GM21723 (cell line): Measurements from ENCODE around the gene AHSA1.
"Not testable (repeated sequence)": the region's sequence is repeated elsewhere in the genome, so short reads cannot be mapped to it uniquely, and the experiment has no call there.

Experiments
- ATAC-seq: cut with Tn5 transposase; IDR thresholded peaks from one replicate; pipeline ENCODE4 v1.9.1; 2021; ENCODE audit warnings: mild to moderate bottlenecking, moderate library complexity; ENCODE audit not compliant: unreplicated experiment

AHSA1 gene

DNA sequence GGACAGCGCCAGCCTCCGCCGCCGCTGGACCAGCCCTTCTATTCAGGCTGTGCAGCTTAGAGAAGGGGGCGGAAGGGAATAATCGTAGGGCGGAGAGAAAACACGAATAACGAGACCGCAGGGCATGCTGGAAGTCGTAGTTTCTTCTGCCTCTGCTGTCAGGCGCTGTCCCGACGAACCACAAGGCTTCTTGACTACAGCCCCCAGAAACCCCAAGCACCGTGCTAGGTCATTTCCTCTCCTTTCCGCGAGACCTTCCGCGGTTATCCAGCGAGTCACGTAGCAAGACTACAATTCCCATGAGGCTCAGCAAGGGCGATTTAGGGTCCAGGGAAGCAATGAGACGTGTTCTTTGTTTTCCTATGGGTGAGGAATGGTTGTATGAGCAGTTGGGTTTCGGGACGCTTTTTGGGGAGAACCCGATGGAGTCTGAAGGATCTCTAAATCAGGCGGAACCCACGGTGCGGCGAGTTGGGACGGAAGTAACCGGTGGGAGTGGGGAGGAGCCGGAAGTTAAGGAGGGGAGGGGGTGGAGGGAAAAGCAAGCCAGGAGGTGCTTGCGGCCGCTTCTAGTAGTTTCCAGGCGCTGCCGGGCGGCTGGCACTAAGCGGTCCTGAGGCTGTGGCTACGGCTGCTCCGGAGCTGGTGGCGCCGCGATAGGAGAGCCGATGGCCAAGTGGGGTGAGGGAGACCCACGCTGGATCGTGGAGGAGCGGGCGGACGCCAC is at the start of gene AHSA1, which contains the start of gene VIPAS39:
TSS of gene AHSA1 (plus strand) at position 572 of the 727 bp plus-strand sequence. CDS start at position 669, 97 bp downstream.
TSS of gene VIPAS39 (minus strand) at position 80 of the 727 bp plus-strand sequence. CDS start 3,499 bp downstream, outside the sequence.
- peak; percentile 90 for ATAC-seq

DNA sequence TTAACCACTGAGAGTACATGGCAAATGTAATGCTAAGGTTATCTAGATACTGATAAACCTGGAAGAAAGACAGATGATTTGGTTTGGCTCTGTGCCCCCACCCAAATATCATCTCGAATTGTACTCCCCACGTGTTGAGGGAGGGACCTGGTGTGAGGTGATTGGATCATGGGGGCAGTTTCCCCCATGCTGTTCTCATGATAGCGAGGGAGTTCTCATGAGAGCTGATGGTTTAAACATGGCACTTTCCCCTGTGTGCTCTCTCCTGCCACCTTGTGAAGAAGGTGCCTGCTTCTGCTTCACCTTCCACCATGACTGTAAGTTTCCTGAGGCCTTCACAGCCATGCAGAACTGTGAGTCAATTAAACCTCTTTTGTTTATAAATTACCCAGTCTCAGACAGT is 48.8 kb upstream of the AHSA1 start:
- ATAC-seq = no peak

DNA sequence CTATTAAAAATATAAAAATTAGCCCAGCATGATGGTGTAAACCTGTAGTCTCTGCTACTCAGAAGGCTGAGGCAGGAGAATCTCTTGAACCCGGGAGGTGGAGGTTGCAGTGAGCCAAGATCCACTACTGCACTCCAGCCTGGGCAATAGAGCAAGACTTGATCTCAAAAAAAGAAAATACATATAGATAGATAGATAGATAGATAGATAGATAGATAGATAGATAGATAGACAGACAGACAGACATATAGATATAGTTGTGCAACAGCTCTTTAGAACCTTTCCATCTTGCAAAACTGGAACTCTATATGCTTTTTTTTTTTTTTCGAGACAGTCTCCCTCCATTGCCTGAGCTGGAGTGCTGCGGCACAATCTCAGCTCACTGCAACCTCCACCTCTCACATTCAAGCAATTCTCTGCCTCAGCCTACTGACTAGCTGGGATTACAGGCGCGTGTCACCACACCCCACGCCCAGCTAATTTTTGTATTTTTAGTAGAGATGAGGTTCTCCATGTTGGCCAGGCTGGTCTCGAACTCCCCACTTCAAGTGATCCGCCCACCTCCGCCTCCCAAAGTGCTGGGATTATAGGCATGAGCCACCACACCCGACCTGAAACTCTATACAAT is 42.4 kb upstream of the AHSA1 start:
- not testable (repeated sequence) for ATAC-seq

DNA sequence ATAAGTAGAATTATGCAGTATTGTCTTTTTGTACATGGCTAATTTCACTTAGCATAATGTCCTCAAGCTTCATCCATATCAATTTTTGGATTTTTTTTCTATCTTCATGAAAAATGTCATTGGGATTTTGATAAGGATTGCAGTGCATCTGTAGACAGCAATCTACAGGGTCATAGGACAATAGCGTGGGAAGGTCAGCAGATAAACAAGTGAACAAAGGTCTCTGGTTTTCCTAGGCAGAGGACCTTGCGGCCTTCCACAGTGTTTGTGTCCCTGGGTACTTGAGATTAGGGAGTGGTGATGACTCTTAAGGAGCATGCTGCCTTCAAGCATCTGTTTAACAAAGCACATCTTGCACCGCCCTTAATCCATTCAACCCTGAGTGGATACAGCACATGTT is 41.8 kb upstream of the AHSA1 start:
- not testable (repeated sequence) for ATAC-seq

DNA sequence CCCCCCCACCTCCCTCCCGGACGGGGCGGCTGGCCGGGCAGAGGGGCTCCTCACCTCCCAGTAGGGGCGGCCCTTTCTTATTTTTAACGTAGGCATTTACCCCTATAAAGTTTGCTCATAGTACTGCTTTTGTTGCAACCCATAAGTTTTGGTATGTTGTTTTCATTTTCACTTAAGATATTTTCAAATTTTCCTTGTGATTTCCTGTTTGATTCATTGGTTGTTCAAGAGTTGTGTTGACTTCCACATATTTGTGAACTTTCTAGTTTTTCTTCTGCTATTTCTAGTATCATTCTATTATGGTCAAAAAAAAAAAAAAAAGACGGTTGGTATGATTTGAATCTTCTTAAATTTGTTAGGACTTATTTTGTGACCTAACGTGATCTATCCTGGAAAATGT is 41.1 kb upstream of the AHSA1 start:
- no peak for ATAC-seq

DNA sequence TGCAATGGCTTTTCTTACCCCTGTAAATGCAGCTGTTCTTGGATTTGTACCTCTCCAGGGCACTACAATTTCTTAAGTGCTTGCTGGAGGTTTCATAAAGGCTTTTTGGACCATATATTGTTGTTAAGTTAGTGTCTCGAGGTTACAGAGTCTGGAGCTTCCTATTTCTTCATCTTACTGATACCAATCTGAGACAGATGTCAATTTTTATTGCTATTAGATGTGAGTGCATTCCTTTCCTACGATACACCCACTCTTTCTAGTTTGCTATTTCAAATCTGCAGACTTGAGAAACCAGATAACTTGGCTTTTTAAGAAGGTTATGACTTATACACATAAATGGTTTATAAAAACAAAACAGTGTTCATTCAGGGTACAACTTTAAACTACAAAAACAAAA is 36.7 kb upstream of the AHSA1 start:
- no peak for ATAC-seq

DNA sequence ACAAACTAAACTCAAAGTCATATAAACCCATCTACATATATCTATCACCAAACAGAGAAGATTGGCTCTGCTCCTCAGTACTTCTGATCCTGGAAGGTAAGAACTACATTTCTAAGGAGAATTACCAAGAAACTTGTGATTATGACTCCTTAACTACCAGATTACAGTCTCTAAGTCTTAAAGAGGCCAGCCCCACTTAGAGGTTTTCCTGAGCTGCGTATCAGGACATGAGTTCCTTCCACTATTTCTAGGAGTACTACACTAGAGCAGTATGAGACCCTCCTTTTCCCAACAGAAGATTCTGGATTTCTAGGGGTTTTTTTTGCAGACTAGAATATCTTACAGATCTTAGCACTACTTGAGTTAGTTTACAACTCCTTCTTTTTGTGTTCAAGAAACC is 34.5 kb upstream of the AHSA1 start, which contains the start of gene NOXRED1:
TSS of gene NOXRED1 (minus strand) at position 101 of the 400 bp plus-strand sequence. CDS start 634 bp downstream, outside the sequence.
- ATAC-seq = no peak

DNA sequence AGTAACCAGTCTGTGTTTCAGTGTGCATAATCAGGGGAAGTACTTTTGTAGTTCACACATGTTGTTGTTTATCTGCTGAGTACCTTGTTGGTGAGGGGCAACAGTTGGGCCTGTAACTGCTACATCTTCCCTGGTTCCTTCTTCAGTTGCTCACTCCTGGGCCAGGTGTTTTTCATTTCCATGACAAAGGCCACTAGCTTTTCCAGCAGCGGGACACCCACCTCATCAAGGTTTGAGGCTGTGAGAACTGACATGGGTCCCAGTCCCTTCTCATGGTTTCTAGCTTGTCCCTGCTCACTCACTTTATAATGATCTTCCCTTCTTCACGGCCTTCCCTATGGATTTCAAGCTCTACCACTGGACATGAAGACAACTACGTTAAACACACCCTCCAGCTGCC is 33.0 kb upstream of the AHSA1 start:
- ATAC-seq = no peak

DNA sequence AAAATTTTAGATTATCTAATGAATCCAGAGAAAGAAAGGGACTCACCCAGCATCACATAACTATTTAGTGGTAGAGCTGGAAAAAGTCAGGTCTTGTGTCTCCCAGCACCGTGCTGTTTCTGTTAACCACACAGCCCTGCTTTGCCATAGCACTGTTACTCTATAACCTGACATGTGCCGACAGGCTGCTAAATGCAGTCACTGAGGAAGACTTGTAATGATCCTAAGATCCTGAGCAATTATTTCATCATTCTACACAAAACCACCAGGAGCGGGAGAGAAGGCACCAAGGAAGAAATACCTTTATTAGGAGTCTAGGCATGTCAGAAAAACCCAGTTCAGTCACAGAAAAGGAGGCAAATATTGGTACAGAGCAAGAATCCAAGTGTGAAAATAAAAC is 31.5 kb upstream of the AHSA1 start:
- ATAC-seq = no peak

DNA sequence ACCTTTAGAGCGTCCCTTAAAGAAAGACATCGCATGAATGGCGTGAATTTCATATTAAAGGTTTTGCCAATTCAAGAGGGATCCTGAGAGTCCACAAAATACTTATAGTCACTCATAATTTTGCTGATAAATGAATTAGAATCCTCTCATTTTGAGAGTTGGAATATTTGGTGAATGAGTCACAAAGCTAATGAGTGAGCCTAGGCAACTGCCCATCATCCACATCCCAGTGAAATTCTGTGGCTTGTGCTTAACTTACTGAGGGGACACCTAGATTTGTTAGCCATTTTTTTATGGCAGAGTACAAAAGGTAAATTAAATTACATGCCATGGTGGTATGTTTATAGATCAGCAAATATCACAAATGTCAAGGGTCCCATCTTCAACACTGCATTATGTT is 21.9 kb upstream of the AHSA1 start:
- ATAC-seq = no peak

DNA sequence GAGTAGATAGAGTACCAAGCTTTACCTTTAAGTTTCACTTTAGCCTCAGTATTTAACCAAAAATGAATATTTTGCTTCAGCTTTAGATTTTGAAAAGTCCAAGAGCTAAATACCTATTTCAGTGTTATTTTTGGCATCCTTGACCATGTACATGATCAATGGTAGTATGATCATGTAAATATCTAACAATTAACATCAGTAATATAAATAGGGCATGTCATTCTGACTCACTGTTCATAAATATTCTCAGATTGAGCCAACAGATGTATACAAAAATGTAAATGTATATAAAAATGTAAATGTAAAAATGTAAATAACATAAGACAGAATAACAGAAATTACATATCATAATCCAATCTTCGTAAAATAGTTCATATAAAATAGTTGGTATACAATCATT is 19.3 kb upstream of the AHSA1 start:
- ATAC-seq = no peak

DNA sequence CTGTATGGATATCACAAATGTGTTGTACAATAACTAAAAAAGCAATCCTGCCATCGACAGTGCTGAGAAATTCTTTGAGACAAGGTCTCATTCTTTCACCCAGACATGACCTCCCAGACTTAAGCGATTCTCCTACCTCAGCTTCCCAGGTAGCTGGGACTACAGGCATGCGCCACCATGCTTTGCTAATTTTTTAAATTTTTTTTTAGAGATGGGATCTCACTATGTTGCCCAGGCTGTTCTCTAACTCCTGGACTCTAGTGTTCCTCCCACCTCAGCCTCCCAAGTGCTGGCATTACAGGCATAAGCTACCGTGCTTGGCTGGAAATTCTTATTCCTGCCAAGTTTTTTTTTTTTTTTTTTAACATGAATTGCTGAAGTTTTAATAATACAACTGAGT is 18.0 kb upstream of the AHSA1 start:
- ATAC-seq = no peak

DNA sequence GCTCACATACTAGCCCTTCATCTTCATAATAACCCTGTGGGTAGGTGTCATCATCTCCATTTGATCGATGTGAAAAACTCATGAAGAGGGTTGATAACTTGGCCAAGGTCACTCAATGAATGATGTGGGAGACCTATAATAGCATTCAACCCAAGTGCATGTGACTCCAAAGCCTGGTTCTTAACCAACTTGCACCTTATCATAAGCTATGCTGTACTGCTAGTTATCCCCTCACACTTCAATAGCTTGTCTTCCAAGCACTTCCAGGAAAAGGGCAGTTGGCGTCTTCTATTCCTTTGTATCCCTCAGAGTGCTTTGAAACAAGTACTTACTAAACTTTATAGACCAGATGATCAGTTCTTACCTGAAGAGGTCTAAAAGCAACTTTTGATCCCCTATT is 15.7 kb upstream of the AHSA1 start:
- no peak for ATAC-seq

DNA sequence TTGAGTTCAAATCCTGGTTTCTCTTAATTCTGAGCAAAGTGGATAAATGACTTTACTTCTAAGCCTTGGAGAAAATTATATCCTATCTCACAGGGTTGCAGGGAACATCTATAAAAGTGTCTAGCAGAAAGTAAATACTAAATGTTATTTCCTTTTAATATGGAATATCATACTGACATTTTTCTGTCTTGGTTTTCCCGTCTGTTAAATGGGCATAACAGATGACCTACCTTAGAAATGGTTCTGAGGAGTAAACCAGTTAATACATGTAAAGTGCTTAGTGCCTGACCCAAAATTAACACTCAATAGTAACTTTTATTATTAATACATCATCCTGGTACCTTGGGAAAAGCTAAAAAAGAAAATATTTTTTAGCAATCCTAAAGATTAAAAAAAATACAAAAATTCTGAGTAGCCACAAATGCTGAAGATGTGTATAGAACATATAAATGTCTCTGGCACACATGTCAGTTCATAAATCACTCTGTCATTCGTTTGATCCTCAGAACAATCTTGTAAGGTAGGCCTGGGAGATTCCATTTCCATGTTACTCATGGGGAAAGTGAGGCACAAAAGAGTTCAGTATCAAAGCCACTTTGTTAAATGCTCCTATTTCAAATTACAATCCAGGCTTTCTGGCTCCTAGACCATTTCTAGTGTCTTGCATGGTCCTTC is 1.8 kb upstream of the AHSA1 start:
- no peak for ATAC-seq

DNA sequence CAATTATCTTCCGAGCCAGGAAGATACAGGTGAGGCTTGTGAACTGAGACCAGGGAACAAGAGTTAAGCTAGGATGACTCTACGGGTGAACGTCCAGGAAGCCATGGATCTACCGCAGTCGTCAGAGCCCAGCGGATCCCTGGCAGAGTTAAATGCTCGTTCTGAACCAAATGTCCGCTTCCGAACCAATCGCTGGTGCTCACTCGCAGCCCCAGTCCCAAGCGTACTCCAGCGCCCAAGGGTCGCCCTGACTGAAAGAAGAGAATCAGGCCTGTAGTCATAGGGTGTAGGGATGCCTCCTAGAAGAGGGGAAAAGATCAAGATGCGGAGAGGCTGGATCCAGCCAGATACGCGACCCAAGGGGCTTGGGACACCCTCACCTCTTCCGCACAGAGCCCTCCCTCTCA is 775 bp upstream of the AHSA1 start:
- peak; percentile 17 for ATAC-seq

DNA sequence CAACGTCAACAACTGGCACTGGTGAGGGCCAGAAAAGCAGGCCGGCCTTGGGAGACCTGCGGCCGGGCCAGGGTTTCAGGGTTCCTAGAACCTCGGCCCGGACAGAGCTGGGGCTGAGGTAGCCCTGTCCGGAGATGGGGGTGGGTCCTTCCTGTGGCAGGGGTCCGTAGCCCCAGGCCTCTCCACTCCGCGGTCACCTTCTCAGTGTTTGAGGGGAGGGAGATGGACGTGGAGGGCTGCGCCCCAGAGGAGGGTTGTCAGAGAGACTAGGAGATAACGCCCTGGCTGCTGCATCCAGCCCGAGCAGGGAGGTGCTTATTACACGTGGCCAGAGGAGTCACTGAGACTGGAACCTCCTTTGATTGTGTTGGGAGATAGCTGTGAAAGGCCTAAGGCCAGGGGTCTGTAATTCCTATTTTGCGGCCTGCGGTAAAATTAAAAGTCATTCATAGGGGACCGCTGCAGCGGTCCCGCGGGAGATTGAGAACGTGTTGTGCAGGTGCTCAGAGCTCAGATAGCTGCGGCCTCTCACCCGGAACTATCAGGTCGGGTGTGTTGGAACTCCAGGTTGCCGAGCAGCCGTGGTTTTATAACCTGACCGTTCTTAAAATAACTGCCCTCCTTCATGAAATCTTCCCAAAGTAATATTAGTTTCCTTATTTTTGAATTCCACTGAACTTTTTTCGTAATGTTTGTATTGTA is 507 bp downstream of the AHSA1 start:
- peak; percentile 21 for ATAC-seq

DNA sequence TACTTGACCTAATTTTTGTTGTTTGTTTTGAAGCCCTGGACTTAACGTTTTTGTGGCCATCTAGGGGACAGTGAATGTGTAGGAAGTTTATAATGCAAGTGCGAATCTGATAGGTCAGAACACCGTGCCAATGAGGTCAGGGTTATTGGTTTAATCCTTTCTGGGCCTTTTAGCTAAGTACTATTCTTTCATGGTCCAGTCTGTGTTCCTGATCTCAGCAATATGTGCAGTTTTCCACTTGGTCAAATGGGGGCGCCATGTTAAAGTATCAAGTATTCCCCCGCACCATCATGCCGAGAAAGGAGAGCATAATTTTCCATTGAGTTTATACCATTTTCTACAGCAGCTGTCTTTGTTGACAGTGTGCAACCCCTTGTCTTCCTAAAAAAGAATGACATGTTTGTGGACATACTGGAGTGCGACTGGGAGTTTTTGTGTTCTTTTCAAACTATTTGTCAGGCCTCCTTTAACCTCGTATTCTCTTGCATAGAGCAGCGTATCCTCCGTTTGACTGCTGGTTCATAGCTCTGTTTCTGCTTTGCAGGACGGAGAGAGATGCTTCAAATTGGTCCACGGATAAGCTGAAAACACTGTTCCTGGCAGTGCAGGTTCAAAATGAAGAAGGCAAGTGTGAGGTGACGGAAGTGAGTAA is 1.3 kb downstream of the AHSA1 start:
- no peak for ATAC-seq

DNA sequence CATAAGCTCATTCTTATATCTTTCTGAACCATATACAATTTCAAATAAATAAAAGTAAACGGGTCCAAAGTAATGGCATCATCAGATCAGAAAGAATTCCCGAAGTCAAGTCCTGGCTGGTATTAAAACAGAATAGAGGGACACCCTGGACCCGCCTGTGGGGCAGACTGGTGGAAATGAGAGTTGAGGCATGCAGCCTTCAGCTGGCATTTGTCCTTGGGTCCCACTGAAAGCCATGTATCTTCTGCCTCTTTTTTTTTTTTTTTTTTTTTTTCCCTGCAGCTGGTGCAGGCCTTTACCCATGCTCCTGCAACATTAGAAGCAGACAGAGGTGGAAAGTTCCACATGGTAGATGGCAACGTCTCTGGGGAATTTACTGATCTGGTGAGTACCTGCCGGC is 9.9 kb downstream of the AHSA1 start:
- no peak for ATAC-seq

DNA sequence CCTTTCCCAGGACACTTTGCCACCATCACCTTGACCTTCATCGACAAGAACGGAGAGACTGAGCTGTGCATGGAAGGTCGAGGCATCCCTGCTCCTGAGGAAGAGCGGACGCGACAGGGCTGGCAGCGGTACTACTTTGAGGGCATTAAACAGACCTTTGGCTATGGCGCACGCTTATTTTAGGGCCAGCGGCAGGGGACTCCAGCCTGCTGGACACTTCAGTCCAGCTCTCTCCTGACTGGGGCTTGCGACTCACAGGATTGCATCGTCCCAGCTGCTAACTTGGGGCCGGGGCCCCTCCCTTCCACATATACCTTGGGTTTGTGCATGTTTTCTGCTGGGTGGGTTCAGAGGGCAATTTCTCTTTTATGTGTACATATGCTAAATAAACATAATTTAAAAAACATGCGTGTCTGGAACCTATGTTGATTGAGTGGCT is 11.2 kb downstream of the AHSA1 start:
- no peak for ATAC-seq

DNA sequence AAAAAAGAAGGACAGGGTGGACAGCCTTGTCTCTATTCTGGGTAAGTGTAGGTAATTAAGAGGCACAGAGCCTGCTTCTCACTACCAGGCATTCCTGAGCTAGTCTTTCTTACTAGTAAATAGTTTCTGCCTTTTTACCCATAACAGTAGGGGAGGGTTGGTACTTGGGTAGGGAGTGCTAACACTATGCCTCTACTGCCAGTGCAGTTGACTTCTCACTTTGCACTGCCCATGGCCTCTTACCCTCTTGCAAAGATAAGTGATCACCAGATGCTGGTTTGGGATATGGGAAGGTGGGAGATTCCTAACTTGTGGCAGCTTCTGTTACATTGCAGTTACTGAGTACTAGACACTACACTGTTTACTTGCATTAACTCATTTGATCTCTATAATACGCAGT is 11.6 kb downstream of the AHSA1 start:
- no peak for ATAC-seq
